Measurements from ENCODE around the gene SOCS1.

Gene SOCS1

GRCh38 chr16:11242658-11243057 lies 13.3 kb downstream of the SOCS1 start:
- DNase-seq, result no peak

GRCh38 chr16:11241480-11242204 lies 14.4 kb downstream of the SOCS1 start:
- DNase-seq, result no peak

GRCh38 chr16:11240636-11241473 lies 15.1 kb downstream of the SOCS1 start:
- no peak for DNase-seq

GRCh38 chr16:11239644-11240632 lies 16.1 kb downstream of the SOCS1 start:
- DNase-seq, result no peak

GRCh38 chr16:11238272-11239202 lies 17.5 kb downstream of the SOCS1 start:
- no peak for DNase-seq

- DNase-seq, result no peak
These were observed 19.3 kb downstream of the SOCS1 start for GRCh38 chr16:11236461-11237254.

GRCh38 chr16:11235703-11235991 lies 20.4 kb downstream of the SOCS1 start:
- no peak for DNase-seq

- DNase-seq, result no peak
These were observed 20.9 kb downstream of the SOCS1 start for GRCh38 chr16:11234884-11235702.

GRCh38 chr16:11233727-11234376 lies 22.2 kb downstream of the SOCS1 start:
- DNase-seq, result peak; percentile 22

- DNase-seq, result peak; percentile 69
These were observed 22.9 kb downstream of the SOCS1 start for GRCh38 chr16:11232852-11233726.

- DNase-seq, result no peak
These were observed 23.6 kb downstream of the SOCS1 start for GRCh38 chr16:11232302-11232851.

- DNase-seq, result no peak
These were observed 24.5 kb downstream of the SOCS1 start for GRCh38 chr16:11231367-11231970.

- no peak for DNase-seq
These were observed 26.1 kb downstream of the SOCS1 start for GRCh38 chr16:11229906-11230305.

- DNase-seq, result no peak
These were observed 26.6 kb downstream of the SOCS1 start for GRCh38 chr16:11229432-11229831.

- DNase-seq, result no peak
These were observed 30.1 kb downstream of the SOCS1 start for GRCh38 chr16:11225677-11226549.

- peak; percentile 66 for DNase-seq
These were observed 30.9 kb downstream of the SOCS1 start for GRCh38 chr16:11224894-11225676.
